22Rv1 (cell line): ENCODE data around the gene KSR2.

Experiments
- CTCF ChIP-seq: fragments of 450-650 bp; IDR thresholded peaks from 2 replicates; pipeline ENCODE4 v1.5.1; 2017; ENCODE audit warnings: mild to moderate bottlenecking
- ZFX ChIP-seq: fragments of 450-650 bp; IDR thresholded peaks from 2 replicates; pipeline ENCODE4 v1.6.1; 2017; ENCODE audit warnings: antibody characterized with exemption, borderline replicate concordance

- TF ChIP-seq CTCF = no peak
- no peak for TF ChIP-seq ZFX
These were observed 563.9 kb downstream of the KSR2 start for GRCh38 chr12:117404940-117405339.
